ENCODE measurements around the gene IL23A.
"Not testable (repeated sequence)": the region's sequence is repeated elsewhere in the genome, so short reads cannot be mapped to it uniquely, and the experiment has no call there.

The IL23A gene

GRCh38 chr12:56326533-56326932 is 12.2 kb upstream of the IL23A start:
- no peak for ATAC-seq

GRCh38 chr12:56330936-56331490 is 7.7 kb upstream of the IL23A start:
- ATAC-seq: no peak

GRCh38 chr12:56332512-56333196 is 6.0 kb upstream of the IL23A start:
- no peak for ATAC-seq

GRCh38 chr12:56333197-56333678 is 5.4 kb upstream of the IL23A start:
- peak; percentile 9 to 15 for ATAC-seq

- peak; percentile 90 to 91 for ATAC-seq
Observed at GRCh38 chr12:56333679-56334489, 4.8 kb upstream of the IL23A start, which contains the start of gene PAN2. Gene PAN2, minus strand, starts transcription at chr12:56334000. Its CDS starts 906 bp downstream, at chr12:56333094.

GRCh38 chr12:56334490-56334793 is 4.2 kb upstream of the IL23A start:
- ATAC-seq: no peak

- not testable (repeated sequence) for ATAC-seq
Observed at GRCh38 chr12:56335527-56335926, 3.2 kb upstream of the IL23A start.

GRCh38 chr12:56336361-56337167 is 2.1 kb upstream of the IL23A start:
- no peak for ATAC-seq

- no peak for ATAC-seq
Observed at GRCh38 chr12:56337753-56338251, 882 bp upstream of the IL23A start.

- ATAC-seq: no peak
Observed at GRCh38 chr12:56339158-56339422, 406 bp downstream of the IL23A start.

- no peak for ATAC-seq
Observed at GRCh38 chr12:56341616-56342015, 2.9 kb downstream of the IL23A start.

- ATAC-seq: not testable (repeated sequence)
Observed at GRCh38 chr12:56342290-56342689, 3.6 kb downstream of the IL23A start.

- peak in 1 of 2 donors; percentile 24 for ATAC-seq
Observed at GRCh38 chr12:56346675-56347074, 8.0 kb downstream of the IL23A start.

- not testable (repeated sequence) for ATAC-seq
Observed at GRCh38 chr12:56347255-56347654, 8.6 kb downstream of the IL23A start.

GRCh38 chr12:56348776-56349175 is 10.1 kb downstream of the IL23A start:
- no peak for ATAC-seq

- ATAC-seq: no peak
Observed at GRCh38 chr12:56350662-56351061, 12.0 kb downstream of the IL23A start.

- no peak for ATAC-seq
Observed at GRCh38 chr12:56351325-56351724, 12.6 kb downstream of the IL23A start.

- no peak for ATAC-seq
Observed at GRCh38 chr12:56358836-56359532, 20.3 kb downstream of the IL23A start.

- ATAC-seq: peak; percentile 97 to 98
Observed at GRCh38 chr12:56359851-56360767, 21.4 kb downstream of the IL23A start, which contains the start of gene STAT2. Gene STAT2, minus strand, starts transcription at chr12:56360107. Its CDS starts 3,536 bp downstream, at chr12:56356571.

- ATAC-seq: no peak
Observed at GRCh38 chr12:56361487-56362129, 22.9 kb downstream of the IL23A start.

All from activated CD4-positive, CD25-positive, alpha-beta regulatory T cell treated with anti-CD3 and anti-CD28 coated beads, Interleukin-2, amount 50 U/mL, for 24 hours (primary cell).